ENCODE results near the gene SPESP1.

Gene SPESP1

DNA sequence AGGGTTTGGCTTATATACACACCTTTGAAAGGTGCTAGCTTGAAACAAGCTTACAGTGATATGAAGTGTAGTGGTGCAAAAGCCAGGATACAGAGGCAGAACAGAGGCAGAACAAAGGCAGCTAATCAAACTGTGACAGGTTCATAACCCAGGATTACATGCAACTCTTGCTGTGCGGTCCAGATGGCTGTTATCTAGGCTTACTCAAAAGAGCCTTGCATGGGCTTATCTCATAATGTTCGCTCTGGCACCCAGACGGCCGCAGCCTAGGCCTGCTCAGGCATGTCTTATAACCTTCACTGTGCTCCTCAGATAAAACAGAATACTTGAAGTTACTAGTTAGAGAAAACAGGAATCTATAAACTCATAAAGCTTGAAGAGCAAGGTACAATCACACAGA lies 61.4 kb downstream of the SPESP1 start:
- DNase-seq (ENCODE audit: low read depth) = no peak

- DNase-seq (ENCODE audit: low read depth) = no peak
These were observed 62.4 kb downstream of the SPESP1 start for GRCh38 chr15:68992696-68993095.

DNA sequence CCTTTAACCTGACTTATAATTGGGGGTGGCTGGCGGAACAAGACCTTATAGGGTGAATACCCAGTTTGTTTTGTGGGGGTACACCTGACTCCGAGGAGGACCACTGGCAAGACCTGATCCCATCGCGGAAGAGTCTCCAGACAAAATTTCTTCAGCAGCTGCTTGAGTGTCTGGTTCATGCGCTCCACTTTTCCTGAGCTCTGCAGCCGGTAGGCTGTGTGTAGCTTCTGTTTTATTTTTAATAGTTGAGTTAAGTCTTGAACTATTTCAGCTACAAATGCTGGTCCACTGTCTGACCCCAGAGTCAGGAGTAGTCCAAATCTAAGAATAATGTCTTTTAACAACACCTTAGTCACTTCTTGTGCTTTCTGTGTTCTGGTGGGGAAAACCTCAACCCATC lies 63.0 kb downstream of the SPESP1 start:
- DNase-seq (ENCODE audit: low read depth) = no peak

DNA sequence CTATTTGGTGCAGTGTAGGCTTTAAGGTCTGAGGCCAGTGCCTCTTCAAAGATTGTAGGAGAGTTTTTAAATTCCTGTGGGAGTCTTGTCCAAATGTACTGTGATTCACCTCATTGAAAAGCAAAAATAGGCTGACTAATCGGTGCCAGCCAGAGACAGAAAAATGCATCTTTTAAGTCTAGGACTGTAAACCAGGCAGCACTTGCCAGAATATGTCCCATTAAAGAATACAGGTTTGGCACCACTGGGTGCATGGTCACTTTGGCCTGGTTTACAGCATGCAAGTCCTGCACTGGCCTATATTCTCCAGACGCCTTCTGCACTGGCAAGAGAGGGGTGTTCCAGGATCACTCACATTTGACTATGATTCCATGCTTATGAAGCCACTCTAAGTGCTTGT lies 63.8 kb downstream of the SPESP1 start:
- no peak for DNase-seq (ENCODE audit: low read depth)

DNA sequence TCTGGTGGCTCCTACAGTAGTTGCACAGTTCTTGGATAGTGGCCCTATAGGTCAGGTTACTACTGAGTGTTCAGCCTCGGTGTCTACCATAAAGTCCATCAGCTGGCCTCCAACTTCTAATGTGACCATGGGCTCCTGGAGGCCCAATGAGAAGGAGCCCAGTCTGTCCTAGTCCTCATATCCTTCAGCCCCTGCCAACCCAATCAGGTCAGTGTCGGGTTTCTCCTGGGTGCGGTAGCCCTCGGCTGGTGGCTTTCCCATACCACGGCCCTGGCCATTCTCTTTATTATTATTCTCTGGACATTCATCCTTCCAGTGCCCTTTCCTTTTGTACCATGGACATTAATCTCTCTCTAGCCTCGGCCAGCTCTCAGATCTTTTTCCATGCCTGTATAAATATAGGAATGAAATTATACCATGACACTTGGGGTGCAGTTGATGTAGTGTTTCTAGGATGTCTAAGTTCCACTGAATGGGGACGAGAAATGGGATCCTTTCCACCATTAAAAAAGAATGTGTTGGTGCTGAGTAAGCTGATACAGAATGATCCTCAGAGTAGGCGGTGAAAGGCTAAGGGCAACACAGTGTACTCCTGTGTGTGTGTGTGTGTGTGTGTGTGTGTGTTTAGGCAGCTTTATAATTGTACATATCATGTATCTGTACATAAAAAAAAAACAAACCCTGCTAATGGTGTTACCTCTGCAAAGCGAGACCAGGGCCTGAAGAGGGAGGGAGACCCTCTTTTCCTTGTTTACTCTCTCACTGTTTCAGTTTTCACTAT lies 64.8 kb downstream of the SPESP1 start:
- no peak for DNase-seq (ENCODE audit: low read depth)

All from stimulated activated CD8-positive, alpha-beta memory T cell treated with anti-CD3 and anti-CD28 coated beads, Interleukin-4, amount 100 ng/mL, for 24 hours (primary cell).